ENCODE data around the gene NEURL2. TPM values are rescaled to one million over a fixed set of nuclear protein-coding genes. Genes with fewer than 3 reads are reported as not detected.

NEURL2 gene
- total and polyA plus RNA-seq, 10 of the 15 experiments (the other 5 are each of a cell fraction or from before 2014, with no cell fraction given) = 0.53 to 7.0 (median 2.7) TPM

- Histone ChIP-seq H3K4me2 (ENCODE audit: control insufficient read depth, insufficient read depth) (no peak overlapping the region), H2AFZ (ENCODE audit: control insufficient read depth, low read depth, low read length) (no peak overlapping the region), H3K4me1 (ENCODE audit: control insufficient read depth, insufficient read depth, low read length) (peaks cover 22% of the 10 kb centered on the region), H3K79me2 (ENCODE audit: control insufficient read depth, insufficient read depth, low read length) (peaks cover 4% of the 10 kb centered on the region), H3K27me3 (replicated peaks in 1 of 2; ENCODE audit: control insufficient read depth in 2 of 2, insufficient read depth in 2 of 2, low read length in 1 of 2) (no peaks in the 10 kb centered on the region), H4K20me1 (ENCODE audit: control insufficient read depth, insufficient read depth) (no peaks in the 10 kb centered on the region), H3K9me3 (replicated peaks; ENCODE audit: control insufficient read depth, insufficient read depth, low read length) (no peaks in the 10 kb centered on the region), H3K27ac (ENCODE audit: control insufficient read depth, insufficient read depth) (no peak overlapping the region), H3K36me3 (ENCODE audit: control insufficient read depth in 2 of 2, insufficient read depth in 2 of 2, low read length in 1 of 2) (peaks cover 0 to 4% of the 10 kb centered on the region in 2 experiments; a peak in 2 of 4 replicates), H3K9ac (ENCODE audit: control insufficient read depth, insufficient read depth, low read length) (no peak overlapping the region), H3K4me3 (no peak overlapping the region)
- POLR2A ChIA-PET = no interaction called here
- WGBS (ENCODE audit: insufficient coverage, insufficient replicate concordance, low lambda C conversion rate, missing lambda C conversion rate) = 55% methylated on average over 4 of the region's 4 CpGs
- no peak for DNase-seq (ENCODE audit: low read depth, low spot score)
- no peak for FAIRE-seq
- intact Hi-C loops (cut with micrococcal nuclease; ENCODE audit: unreplicated experiment) = loop anchor here (5.0 kb wide), 1 partner anchor 78 kb away; the partner anchor contains the start of gene ZNF335
- TF ChIP-seq NFIC (IDR thresholded peaks at IDR 0.05; ENCODE audit: low read depth, low read length) (no peak), KAT2A (conservative IDR thresholded peaks at IDR 0.05; ENCODE audit: control insufficient read depth, low read depth, low read length) (no peak), IRF5 (IDR thresholded peaks at IDR 0.05; ENCODE audit: borderline replicate concordance) (no peak), ATF7 (IDR thresholded peaks at IDR 0.05; ENCODE audit: low read depth) (no peak), ZZZ3 (IDR thresholded peaks at IDR 0.05; ENCODE audit: control insufficient read depth, insufficient read length, low read depth) (no peak), SKIL (IDR thresholded peaks at IDR 0.05; ENCODE audit: low read depth, poor library complexity, severe bottlenecking) (no peak)
- SMC1A ChIA-PET (ENCODE audit: uncharacterized antibody, unreplicated experiment) = interaction anchor here (1.2 kb wide), 1 partner anchor 41 kb away, joined by 3 read pairs; no protein-coding TSS in a partner anchor
- CTCF ChIA-PET = interaction anchor here (0.7 kb wide), 1 partner anchor 9 kb away, joined by 3 read pairs; no protein-coding TSS in a partner anchor
- BruUV-seq (replicated peaks) = no TSS peak
- in situ Hi-C loops (cut with MboI) = no loop called here
- RAD21 ChIA-PET (ENCODE audit: unreplicated experiment) = no interaction called here
- ATAC-seq = no peak
Measured at GRCh38 chr20:45893831-45894230, 2.8 kb upstream of the NEURL2 start.
